ENCODE results near the gene TMEM150A.

- no peak for TF ChIP-seq LCORL (IDR thresholded peaks at IDR 0.05)
- TF ChIP-seq LCORL (CRISPR knock-in tag; IDR thresholded peaks at IDR 0.05): no peak
- no peak for TF ChIP-seq SMC3 (IDR thresholded peaks at IDR 0.05; ENCODE audit: low read length)
- no peak for TF ChIP-seq FOXP4 (CRISPR knock-in tag; IDR thresholded peaks at IDR 0.05)
- TF ChIP-seq, protein P1, sequence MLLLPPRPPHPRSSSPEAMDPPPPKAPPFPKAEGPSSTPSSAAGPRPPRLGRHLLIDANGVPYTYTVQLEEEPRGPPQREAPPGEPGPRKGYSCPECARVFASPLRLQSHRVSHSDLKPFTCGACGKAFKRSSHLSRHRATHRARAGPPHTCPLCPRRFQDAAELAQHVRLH (CRISPR knock-in tag; IDR thresholded peaks at IDR 0.05; ENCODE audit: borderline replicate concordance, low read depth): no peak
- no peak for TF ChIP-seq HDAC2 (CRISPR knock-in tag; IDR thresholded peaks at IDR 0.05)
- TF ChIP-seq ZNF10 (CRISPR knock-in tag; IDR thresholded peaks at IDR 0.05; ENCODE audit: borderline replicate concordance, low read depth): no peak
- TF ChIP-seq, protein P2, sequence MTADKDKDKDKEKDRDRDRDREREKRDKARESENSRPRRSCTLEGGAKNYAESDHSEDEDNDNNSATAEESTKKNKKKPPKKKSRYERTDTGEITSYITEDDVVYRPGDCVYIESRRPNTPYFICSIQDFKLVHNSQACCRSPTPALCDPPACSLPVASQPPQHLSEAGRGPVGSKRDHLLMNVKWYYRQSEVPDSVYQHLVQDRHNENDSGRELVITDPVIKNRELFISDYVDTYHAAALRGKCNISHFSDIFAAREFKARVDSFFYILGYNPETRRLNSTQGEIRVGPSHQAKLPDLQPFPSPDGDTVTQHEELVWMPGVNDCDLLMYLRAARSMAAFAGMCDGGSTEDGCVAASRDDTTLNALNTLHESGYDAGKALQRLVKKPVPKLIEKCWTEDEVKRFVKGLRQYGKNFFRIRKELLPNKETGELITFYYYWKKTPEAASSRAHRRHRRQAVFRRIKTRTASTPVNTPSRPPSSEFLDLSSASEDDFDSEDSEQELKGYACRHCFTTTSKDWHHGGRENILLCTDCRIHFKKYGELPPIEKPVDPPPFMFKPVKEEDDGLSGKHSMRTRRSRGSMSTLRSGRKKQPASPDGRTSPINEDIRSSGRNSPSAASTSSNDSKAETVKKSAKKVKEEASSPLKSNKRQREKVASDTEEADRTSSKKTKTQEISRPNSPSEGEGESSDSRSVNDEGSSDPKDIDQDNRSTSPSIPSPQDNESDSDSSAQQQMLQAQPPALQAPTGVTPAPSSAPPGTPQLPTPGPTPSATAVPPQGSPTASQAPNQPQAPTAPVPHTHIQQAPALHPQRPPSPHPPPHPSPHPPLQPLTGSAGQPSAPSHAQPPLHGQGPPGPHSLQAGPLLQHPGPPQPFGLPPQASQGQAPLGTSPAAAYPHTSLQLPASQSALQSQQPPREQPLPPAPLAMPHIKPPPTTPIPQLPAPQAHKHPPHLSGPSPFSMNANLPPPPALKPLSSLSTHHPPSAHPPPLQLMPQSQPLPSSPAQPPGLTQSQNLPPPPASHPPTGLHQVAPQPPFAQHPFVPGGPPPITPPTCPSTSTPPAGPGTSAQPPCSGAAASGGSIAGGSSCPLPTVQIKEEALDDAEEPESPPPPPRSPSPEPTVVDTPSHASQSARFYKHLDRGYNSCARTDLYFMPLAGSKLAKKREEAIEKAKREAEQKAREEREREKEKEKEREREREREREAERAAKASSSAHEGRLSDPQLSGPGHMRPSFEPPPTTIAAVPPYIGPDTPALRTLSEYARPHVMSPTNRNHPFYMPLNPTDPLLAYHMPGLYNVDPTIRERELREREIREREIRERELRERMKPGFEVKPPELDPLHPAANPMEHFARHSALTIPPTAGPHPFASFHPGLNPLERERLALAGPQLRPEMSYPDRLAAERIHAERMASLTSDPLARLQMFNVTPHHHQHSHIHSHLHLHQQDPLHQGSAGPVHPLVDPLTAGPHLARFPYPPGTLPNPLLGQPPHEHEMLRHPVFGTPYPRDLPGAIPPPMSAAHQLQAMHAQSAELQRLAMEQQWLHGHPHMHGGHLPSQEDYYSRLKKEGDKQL (CRISPR knock-in tag; IDR thresholded peaks at IDR 0.05; ENCODE audit: low read depth): no peak
These were observed 13.3 kb downstream of the TMEM150A start for GRCh38 chr2:85589181-85589580.
